HCT116 (cell line): Measurements from ENCODE around the gene GUCA2A. TPM values are rescaled to one million over a fixed set of nuclear protein-coding genes. Genes with fewer than 3 reads are reported as not detected.

ENCODE experiments used
- ATAC-seq: fragments of 200-7000 bp; cut with Tn5 transposase; 2 replicates; pipeline ENCODE4 v1.9.1; 2020; ENCODE audit warnings: mild to moderate bottlenecking, moderate library complexity
- BruUV-seq: library from RNA; stranded (reverse); fragments of 400-500 nt; replicated peaks from 2 replicates; lab custom pipeline; 2021; lab: Mats Ljungman, UMichigan
- CTCF ChIA-PET: fragments of 300-600 bp; sonication (Branson Sonifier 250); formaldehyde crosslinking; loops from one replicate; lab custom pipeline; 2021; ENCODE audit warnings: antibody characterized with exemption; lab: Charles Lee
- POLR2A ChIA-PET: fragments of 300-600, 350-600 bp; sonication (Branson Sonifier 250); formaldehyde crosslinking; loops from one replicate; lab custom pipeline; 2021; ENCODE audit warnings: antibody characterized with exemption; lab: Charles Lee
- RAD21 ChIA-PET, 2 experiments: fragments of 300-600 bp; sonication (Branson Sonifier 250); formaldehyde crosslinking; loops; one replicate each; lab custom pipeline; 2023; ENCODE audit warnings: low total read pairs in 2 of 2; ENCODE audit not compliant: uncharacterized antibody in 2 of 2, unreplicated experiment in 2 of 2, low non-redundant PET in 1 of 2; lab: Charles Lee
- DNase-seq: peaks from one replicate; pipeline ENCODE4 v3.0.0-alpha.2; 2010; ENCODE audit warnings: low read depth, low spot score
- H2AFZ ChIP-seq: fragments of 200-600 bp; shearing (Covaris generic), sonication (generic); 2 replicates; pipeline ENCODE4 v1.6.1; 2017; ENCODE audit warnings: low read depth, mixed run types, mixed read lengths, antibody characterized with exemption, low read length; ENCODE audit not compliant: poor library complexity, severe bottlenecking
- H3K27ac ChIP-seq: 2 replicates; pipeline ENCODE4 v1.5.1; 2012; ENCODE audit warnings: low read depth, low read length
- H3K27me3 ChIP-seq: fragments of 200-600 bp; sonication (generic); 2 replicates; pipeline ENCODE4 v1.6.1; 2016; ENCODE audit warnings: mixed run types, low read length, mixed read lengths; ENCODE audit not compliant: insufficient read depth
- H3K36me3 ChIP-seq, 2 experiments: fragments of 200-500 bp in 1 of 2; fragments of 200-600 bp in 1 of 2; sonication (Bioruptor generic) in 1 of 2; sonication (generic) in 1 of 2; 2 replicates each; pipeline versions ENCODE4 v1.5.1 to v1.6.1; 2014 to 2016; ENCODE audit warnings: low read length in 2 of 2, inconsistent platforms in 1 of 2, mixed read lengths in 1 of 2, mixed run types in 1 of 2; ENCODE audit not compliant: insufficient read depth in 2 of 2, control insufficient read depth in 1 of 2
- H3K4me1 ChIP-seq, 2 experiments: fragments of 200-600 bp in 1 of 2; sonication (generic) in 1 of 2; 2 replicates each; pipeline versions ENCODE4 v1.5.1 to v1.6.1; 2012 to 2017; ENCODE audit warnings: low read length in 2 of 2, inconsistent platforms in 1 of 2, mild to moderate bottlenecking in 1 of 2, mixed read lengths in 1 of 2, mixed run types in 1 of 2, moderate library complexity in 1 of 2; ENCODE audit not compliant: insufficient read depth in 2 of 2, control insufficient read depth in 1 of 2
- H3K4me2 ChIP-seq: fragments of 200-600 bp; sonication (generic); 2 replicates; pipeline ENCODE4 v1.6.1; 2017; ENCODE audit warnings: mixed run types, low read length, mixed read lengths
- H3K4me3 ChIP-seq, 2 experiments: fragments of 200-600 bp in 1 of 2; sonication (generic) in 1 of 2; replicated peaks in 1 of 2; 2 replicates each; pipeline ENCODE4 v1.5.1; 2011 to 2016; ENCODE audit warnings: low read length in 2 of 2, control low read depth in 1 of 2, low read depth in 1 of 2, mild to moderate bottlenecking in 1 of 2, mixed read lengths in 1 of 2, mixed run types in 1 of 2
- H3K79me2 ChIP-seq: fragments of 200-600 bp; sonication (generic); 2 replicates; pipeline ENCODE4 v1.6.1; 2017; ENCODE audit warnings: mild to moderate bottlenecking, mixed run types, low read length, moderate library complexity, mixed read lengths; ENCODE audit not compliant: insufficient read depth
- H3K9ac ChIP-seq: fragments of 200-600 bp; sonication (generic); 2 replicates; pipeline ENCODE4 v1.6.1; 2016; ENCODE audit warnings: low read length, mixed read lengths
- H3K9me2 ChIP-seq: fragments of 200-600 bp; sonication (generic), shearing (Covaris generic); 2 replicates; pipeline ENCODE4 v1.6.1; 2017; ENCODE audit warnings: mixed run types, mild to moderate bottlenecking, moderate library complexity; ENCODE audit not compliant: insufficient read depth
- H3K9me3 ChIP-seq, 2 experiments: fragments of 200-500 bp in 1 of 2; fragments of 200-600 bp in 1 of 2; sonication (Bioruptor generic) in 1 of 2; sonication (generic) in 1 of 2; 2 replicates each; pipeline ENCODE4 v1.6.1; 2014 to 2017; ENCODE audit warnings: low read length in 2 of 2, mixed read lengths in 2 of 2, inconsistent platforms in 1 of 2, low read depth in 1 of 2, mild to moderate bottlenecking in 1 of 2, mixed run types in 1 of 2, moderate library complexity in 1 of 2; ENCODE audit not compliant: control insufficient read depth in 1 of 2, insufficient read depth in 1 of 2
- H4K20me1 ChIP-seq: fragments of 200-600 bp; sonication (generic), shearing (Covaris generic); 2 replicates; pipeline ENCODE4 v1.6.1; 2017; ENCODE audit warnings: mixed run types, mild to moderate bottlenecking, moderate library complexity; ENCODE audit not compliant: insufficient read depth
- CEBPB ChIP-seq: IDR thresholded peaks from 2 replicates; pipeline ENCODE4 v1.6.1; 2012; ENCODE audit warnings: low read depth
- ELF1 ChIP-seq: IDR thresholded peaks from 2 replicates; pipeline ENCODE4 v1.6.1; 2012; ENCODE audit warnings: low read depth, borderline replicate concordance
- EZH2 ChIP-seq: fragments of 200-600 bp; sonication (generic); IDR thresholded peaks from 2 replicates; pipeline ENCODE4 v1.6.1; 2017; ENCODE audit warnings: antibody characterized with exemption, mixed run types
- EZH2phosphoT487 ChIP-seq: fragments of 200-600 bp; IDR thresholded peaks from 2 replicates; pipeline ENCODE4 v1.6.1; 2018; ENCODE audit warnings: antibody characterized with exemption, borderline replicate concordance
- FOSL1 ChIP-seq: IDR thresholded peaks from 2 replicates; pipeline ENCODE4 v1.6.1; 2012; ENCODE audit warnings: low read depth
- JUND ChIP-seq: IDR thresholded peaks from 2 replicates; pipeline ENCODE4 v1.6.1; 2012
- POLR2AphosphoS5 ChIP-seq: IDR thresholded peaks from 2 replicates; pipeline ENCODE4 v1.6.1; 2011; ENCODE audit warnings: mild to moderate bottlenecking, low read depth, low read length, moderate library complexity
- RAD21 ChIP-seq: IDR thresholded peaks from 2 replicates; pipeline ENCODE4 v1.6.1; 2012; ENCODE audit warnings: low read depth, mild to moderate bottlenecking
- SP1 ChIP-seq: IDR thresholded peaks from 2 replicates; pipeline ENCODE4 v1.6.1; 2012; ENCODE audit warnings: low read depth
- SRF ChIP-seq: IDR thresholded peaks from 2 replicates; pipeline ENCODE4 v1.6.1; 2012; ENCODE audit warnings: low read depth
- TCF7L2 ChIP-seq: IDR thresholded peaks from 2 replicates; pipeline ENCODE4 v1.7.0; 2011; ENCODE audit warnings: borderline replicate concordance, inconsistent platforms; ENCODE audit not compliant: insufficient read depth, insufficient read length; ENCODE audit errors: extremely low read depth
- YY1 ChIP-seq: IDR thresholded peaks from 2 replicates; pipeline ENCODE4 v1.6.1; 2011; ENCODE audit warnings: low read length, low read depth, moderate library complexity, mild to moderate bottlenecking; ENCODE audit not compliant: insufficient replicate concordance; ENCODE audit errors: extremely low read depth
- ZFX ChIP-seq: fragments of 450-650 bp; IDR thresholded peaks from 2 replicates; pipeline ENCODE4 v1.6.1; 2017
- intact Hi-C: fragments of 100-400 bp; cut with micrococcal nuclease; formaldehyde crosslinking; loops from 2 replicates; pipeline ENCODE4 v1.10.0; 2022
- total RNA-seq: library from RNA; stranded (reverse); gene quantifications from one replicate; pipeline ENCODE4 v1.2.1, GENCODE V29; 2021; ENCODE audit not compliant: unreplicated experiment
- TF ChIP-seq, protein P1 (sequence below), 3 experiments: fragments of 200-600 bp in 1 of 3; sonication (generic) in 1 of 3; IDR thresholded peaks in 2 of 3; conservative IDR thresholded peaks in 1 of 3; 2 replicates each; pipeline ENCODE4 v1.5.1; 2012 to 2017; ENCODE audit warnings: low read depth in 2 of 3, low read length in 2 of 3, antibody characterized with exemption in 1 of 3, borderline replicate concordance in 1 of 3, control low read depth in 1 of 3, mild to moderate bottlenecking in 1 of 3, mixed read lengths in 1 of 3, mixed run types in 1 of 3, moderate library complexity in 1 of 3; ENCODE audit not compliant: insufficient read depth in 1 of 3
- TF ChIP-seq, protein P2 (sequence below): IDR thresholded peaks from 2 replicates; pipeline ENCODE4 v1.6.1; 2012; ENCODE audit warnings: low read depth
- TF ChIP-seq, protein P3 (sequence below): IDR thresholded peaks from 2 replicates; pipeline ENCODE4 v1.6.1; 2012

The GUCA2A gene
- total RNA-seq, 1 experiment from 2014 or later, result not detected

DNA sequence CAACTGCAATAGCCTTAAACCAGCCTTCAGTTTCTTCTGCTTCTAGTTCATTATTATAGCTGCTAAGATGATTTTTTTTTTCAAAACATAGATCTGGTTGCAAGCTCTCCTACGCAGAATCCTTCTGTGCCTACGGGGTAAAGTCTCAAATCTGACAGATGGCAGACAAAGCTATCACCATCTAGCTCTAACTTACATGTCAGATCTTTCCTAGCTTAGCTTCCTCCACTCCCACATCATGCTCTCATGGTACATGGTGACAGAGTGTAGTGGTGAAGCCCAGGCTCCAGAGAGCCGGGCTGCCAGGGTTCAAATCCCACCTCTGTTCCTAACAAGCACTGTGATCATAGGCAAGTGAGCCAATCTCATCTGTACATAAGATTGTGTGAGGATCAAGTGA lies 35.6 kb downstream of the GUCA2A start:
- Histone ChIP-seq H3K36me3 (no peaks in the 10 kb centered on the region), H3K9ac (no peak overlapping the region), H4K20me1 (no peaks in the 10 kb centered on the region), H3K4me2 (no peak overlapping the region), H3K27me3 (no peaks in the 10 kb centered on the region), H3K9me3 (no peaks in the 10 kb centered on the region), H3K4me1 (no peaks in the 10 kb centered on the region), H3K9me2 (no peaks in the 10 kb centered on the region)
- POLR2A ChIA-PET, result no interaction called here
- no peak for DNase-seq
- RAD21 ChIA-PET, result no interaction called here
- ATAC-seq, result no peak
- intact Hi-C loops, result no loop called here
- BruUV-seq, result no TSS peak
- TF ChIP-seq EZH2phosphoT487 (no peak), YY1 (no peak), CEBPB (no peak), POLR2AphosphoS5 (no peak), ZFX (no peak), SP1 (no peak), FOSL1 (no peak), EZH2 (no peak), TCF7L2 (no peak), RAD21 (no peak), JUND (no peak), ELF1 (no peak), SRF (no peak)
- TF ChIP-seq, protein P1, sequence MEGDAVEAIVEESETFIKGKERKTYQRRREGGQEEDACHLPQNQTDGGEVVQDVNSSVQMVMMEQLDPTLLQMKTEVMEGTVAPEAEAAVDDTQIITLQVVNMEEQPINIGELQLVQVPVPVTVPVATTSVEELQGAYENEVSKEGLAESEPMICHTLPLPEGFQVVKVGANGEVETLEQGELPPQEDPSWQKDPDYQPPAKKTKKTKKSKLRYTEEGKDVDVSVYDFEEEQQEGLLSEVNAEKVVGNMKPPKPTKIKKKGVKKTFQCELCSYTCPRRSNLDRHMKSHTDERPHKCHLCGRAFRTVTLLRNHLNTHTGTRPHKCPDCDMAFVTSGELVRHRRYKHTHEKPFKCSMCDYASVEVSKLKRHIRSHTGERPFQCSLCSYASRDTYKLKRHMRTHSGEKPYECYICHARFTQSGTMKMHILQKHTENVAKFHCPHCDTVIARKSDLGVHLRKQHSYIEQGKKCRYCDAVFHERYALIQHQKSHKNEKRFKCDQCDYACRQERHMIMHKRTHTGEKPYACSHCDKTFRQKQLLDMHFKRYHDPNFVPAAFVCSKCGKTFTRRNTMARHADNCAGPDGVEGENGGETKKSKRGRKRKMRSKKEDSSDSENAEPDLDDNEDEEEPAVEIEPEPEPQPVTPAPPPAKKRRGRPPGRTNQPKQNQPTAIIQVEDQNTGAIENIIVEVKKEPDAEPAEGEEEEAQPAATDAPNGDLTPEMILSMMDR (IDR thresholded peaks at IDR 0.05 in 2 of 3, conservative IDR thresholded peaks at IDR 0.05 in 1 of 3; ENCODE audit: borderline replicate concordance in 1 of 3, insufficient read depth in 1 of 3, low read depth in 2 of 3, low read length in 2 of 3), result no peak
- TF ChIP-seq, protein P2, sequence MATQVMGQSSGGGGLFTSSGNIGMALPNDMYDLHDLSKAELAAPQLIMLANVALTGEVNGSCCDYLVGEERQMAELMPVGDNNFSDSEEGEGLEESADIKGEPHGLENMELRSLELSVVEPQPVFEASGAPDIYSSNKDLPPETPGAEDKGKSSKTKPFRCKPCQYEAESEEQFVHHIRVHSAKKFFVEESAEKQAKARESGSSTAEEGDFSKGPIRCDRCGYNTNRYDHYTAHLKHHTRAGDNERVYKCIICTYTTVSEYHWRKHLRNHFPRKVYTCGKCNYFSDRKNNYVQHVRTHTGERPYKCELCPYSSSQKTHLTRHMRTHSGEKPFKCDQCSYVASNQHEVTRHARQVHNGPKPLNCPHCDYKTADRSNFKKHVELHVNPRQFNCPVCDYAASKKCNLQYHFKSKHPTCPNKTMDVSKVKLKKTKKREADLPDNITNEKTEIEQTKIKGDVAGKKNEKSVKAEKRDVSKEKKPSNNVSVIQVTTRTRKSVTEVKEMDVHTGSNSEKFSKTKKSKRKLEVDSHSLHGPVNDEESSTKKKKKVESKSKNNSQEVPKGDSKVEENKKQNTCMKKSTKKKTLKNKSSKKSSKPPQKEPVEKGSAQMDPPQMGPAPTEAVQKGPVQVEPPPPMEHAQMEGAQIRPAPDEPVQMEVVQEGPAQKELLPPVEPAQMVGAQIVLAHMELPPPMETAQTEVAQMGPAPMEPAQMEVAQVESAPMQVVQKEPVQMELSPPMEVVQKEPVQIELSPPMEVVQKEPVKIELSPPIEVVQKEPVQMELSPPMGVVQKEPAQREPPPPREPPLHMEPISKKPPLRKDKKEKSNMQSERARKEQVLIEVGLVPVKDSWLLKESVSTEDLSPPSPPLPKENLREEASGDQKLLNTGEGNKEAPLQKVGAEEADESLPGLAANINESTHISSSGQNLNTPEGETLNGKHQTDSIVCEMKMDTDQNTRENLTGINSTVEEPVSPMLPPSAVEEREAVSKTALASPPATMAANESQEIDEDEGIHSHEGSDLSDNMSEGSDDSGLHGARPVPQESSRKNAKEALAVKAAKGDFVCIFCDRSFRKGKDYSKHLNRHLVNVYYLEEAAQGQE, result no peak
- TF ChIP-seq, protein P3, sequence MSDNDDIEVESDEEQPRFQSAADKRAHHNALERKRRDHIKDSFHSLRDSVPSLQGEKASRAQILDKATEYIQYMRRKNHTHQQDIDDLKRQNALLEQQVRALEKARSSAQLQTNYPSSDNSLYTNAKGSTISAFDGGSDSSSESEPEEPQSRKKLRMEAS, result no peak
- TF ChIP-seq, all 23 proteins: peak for 0
- H3K79me2 ChIP-seq, result no peaks in the 10 kb centered on the region
- CTCF ChIA-PET, result no interaction called here
- H2AFZ ChIP-seq, result no peak overlapping the region
- H3K27ac ChIP-seq, result no peak overlapping the region
- no peak overlapping the region for H3K4me3 ChIP-seq
